BE2C (cell line): ENCODE results near the gene AFM.

Experiments
- DNase-seq: peaks from one replicate; pipeline ENCODE4 v3.0.0-alpha.2; 2020
- H3K27me3 ChIP-seq: fragments of 250-450 bp; sonication (Bioruptor Pico); 2 replicates; pipeline ENCODE4 v1.5.1; 2020; ENCODE audit warnings: mild to moderate bottlenecking
- H3K36me3 ChIP-seq: fragments of 250-450 bp; sonication (Bioruptor Pico); 2 replicates; pipeline ENCODE4 v1.5.1; 2020; ENCODE audit warnings: mild to moderate bottlenecking
- H3K4me1 ChIP-seq: fragments of 250-450 bp; sonication (Bioruptor Pico); 2 replicates; pipeline ENCODE4 v1.5.1; 2020
- H3K4me3 ChIP-seq: 2 replicates; pipeline ENCODE4 v1.5.1; 2011; ENCODE audit warnings: low read depth, low read length
- H3K9me3 ChIP-seq: fragments of 250-450 bp; sonication (Bioruptor Pico); 2 replicates; pipeline ENCODE4 v1.5.1; 2020
- CTCF ChIP-seq: IDR thresholded peaks from 2 replicates; pipeline ENCODE4 v1.5.1; 2012; ENCODE audit warnings: mild to moderate bottlenecking, low read depth, low read length

AFM gene

DNA sequence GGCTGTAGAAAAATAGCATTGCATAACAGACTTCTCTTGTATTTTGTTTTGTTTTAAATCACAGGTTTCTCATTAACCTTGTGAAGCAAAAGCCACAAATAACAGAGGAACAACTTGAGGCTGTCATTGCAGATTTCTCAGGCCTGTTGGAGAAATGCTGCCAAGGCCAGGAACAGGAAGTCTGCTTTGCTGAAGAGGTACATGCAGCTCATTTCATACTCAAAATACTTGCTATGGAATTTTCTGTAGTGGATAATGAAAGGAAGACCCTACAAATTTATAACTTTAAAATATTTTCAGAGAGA is 27.9 kb upstream of the AFM start:
- no peak for DNase-seq
- H3K4me3 ChIP-seq: no peak overlapping the region
- no peak for TF ChIP-seq CTCF
- no peaks in the 10 kb centered on the region for H3K27me3 ChIP-seq
- no peaks in the 10 kb centered on the region for H3K36me3 ChIP-seq
- no peaks in the 10 kb centered on the region for H3K4me1 ChIP-seq
- no peaks in the 10 kb centered on the region for H3K9me3 ChIP-seq

- H3K36me3 ChIP-seq: no peaks in the 10 kb centered on the region
- no peaks in the 10 kb centered on the region for H3K27me3 ChIP-seq
- H3K4me1 ChIP-seq: no peaks in the 10 kb centered on the region
- TF ChIP-seq CTCF: no peak
- H3K4me3 ChIP-seq: no peak overlapping the region
- no peak for DNase-seq
- H3K9me3 ChIP-seq: no peaks in the 10 kb centered on the region
Observed at GRCh38 chr4:73454920-73455319, 26.6 kb upstream of the AFM start.

DNA sequence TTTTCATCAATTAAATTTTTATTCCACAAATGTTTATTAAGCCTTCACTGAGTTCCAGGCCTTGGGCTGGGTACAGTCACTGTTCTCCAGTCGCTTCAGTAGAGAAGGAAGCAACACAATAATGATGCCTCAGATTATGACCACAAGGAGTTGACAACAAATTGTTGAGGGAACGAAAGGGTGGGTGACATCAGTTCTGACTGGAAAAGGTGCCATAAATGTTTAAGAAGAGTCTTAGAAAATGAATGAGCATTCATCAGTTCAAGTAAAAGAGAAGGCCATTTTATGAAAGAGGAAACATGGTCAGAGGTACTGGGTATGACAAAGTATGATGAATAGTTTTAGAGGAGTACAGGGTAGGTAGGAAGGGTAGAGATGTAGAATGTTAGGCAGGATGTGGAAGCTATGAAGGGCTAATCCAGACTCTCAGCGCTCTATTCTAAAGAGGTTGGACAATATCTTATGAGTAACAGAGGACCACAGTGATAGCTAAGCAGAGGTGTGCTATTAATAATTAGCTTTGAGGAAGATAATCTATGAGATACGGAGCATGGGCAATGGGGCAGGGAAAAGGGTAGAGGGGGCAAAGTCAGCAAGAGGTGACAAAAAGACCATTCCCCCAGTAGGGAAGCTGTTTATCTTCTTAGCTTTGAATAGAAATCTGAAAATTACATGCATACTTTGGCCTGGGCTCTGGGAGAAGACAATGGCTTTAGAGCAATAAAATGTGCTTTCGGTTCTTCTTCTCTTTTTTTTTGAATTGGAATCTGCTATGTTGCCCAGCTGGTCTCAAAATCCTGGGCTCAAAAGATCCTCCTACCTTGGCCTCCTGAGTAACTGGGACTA is 25.1 kb upstream of the AFM start:
- H3K4me1 ChIP-seq: no peaks in the 10 kb centered on the region
- H3K27me3 ChIP-seq: no peaks in the 10 kb centered on the region
- DNase-seq: no peak
- no peaks in the 10 kb centered on the region for H3K36me3 ChIP-seq
- TF ChIP-seq CTCF: no peak
- no peaks in the 10 kb centered on the region for H3K9me3 ChIP-seq
- no peak overlapping the region for H3K4me3 ChIP-seq

GRCh38 chr4:73458184-73459047 is 23.1 kb upstream of the AFM start:
- H3K4me3 ChIP-seq: no peak overlapping the region
- H3K4me1 ChIP-seq: no peaks in the 10 kb centered on the region
- no peaks in the 10 kb centered on the region for H3K9me3 ChIP-seq
- H3K36me3 ChIP-seq: no peaks in the 10 kb centered on the region
- no peak for TF ChIP-seq CTCF
- no peak for DNase-seq
- H3K27me3 ChIP-seq: no peaks in the 10 kb centered on the region

DNA sequence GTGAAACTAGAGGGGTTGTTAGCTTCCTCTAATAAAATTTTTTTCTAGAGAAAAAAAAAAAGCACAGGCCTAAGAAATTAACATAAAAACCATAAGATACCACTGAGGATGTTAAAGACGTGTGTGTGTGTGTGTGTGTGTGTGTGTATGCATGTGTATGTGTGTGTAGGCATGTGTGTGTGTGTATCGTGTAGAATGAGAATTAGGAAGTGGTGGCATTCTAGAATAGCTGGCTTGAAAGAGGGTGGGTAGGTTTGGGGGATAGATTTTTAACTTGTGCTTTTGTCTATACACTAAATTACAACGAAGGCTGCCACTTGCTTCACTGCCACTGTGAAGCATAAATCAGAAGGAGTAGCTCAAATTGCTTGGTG is 22.5 kb upstream of the AFM start:
- H3K4me1 ChIP-seq: no peaks in the 10 kb centered on the region
- H3K4me3 ChIP-seq: no peak overlapping the region
- no peaks in the 10 kb centered on the region for H3K27me3 ChIP-seq
- TF ChIP-seq CTCF: no peak
- no peaks in the 10 kb centered on the region for H3K9me3 ChIP-seq
- no peaks in the 10 kb centered on the region for H3K36me3 ChIP-seq
- DNase-seq: no peak
